WTC11 (cell line): ENCODE results near the gene KCNK5. TPM values are rescaled to one million over a fixed set of nuclear protein-coding genes. Genes with fewer than 3 reads are reported as not detected.

Source experiments
- AR ChIP-seq: fragments of 250-450 bp; sonication (Bioruptor Pico); IDR thresholded peaks from 2 replicates; pipeline ENCODE4 v1.9.0; 2021; ENCODE audit warnings: mild to moderate bottlenecking
- CBFB ChIP-seq: sonication (generic); formaldehyde crosslinking; IDR thresholded peaks from 2 replicates; pipeline ENCODE4 v1.8.1; 2022; ENCODE audit warnings: mild to moderate bottlenecking, low read depth, missing genetic modification reagents
- E2F5 ChIP-seq: sonication (generic); formaldehyde crosslinking; IDR thresholded peaks from 2 replicates; pipeline ENCODE4 v1.8.1; 2022; ENCODE audit warnings: mild to moderate bottlenecking, moderate library complexity, missing genetic modification reagents
- ELF4 ChIP-seq: sonication (generic); formaldehyde crosslinking; IDR thresholded peaks from 2 replicates; pipeline ENCODE4 v1.8.1; 2022; ENCODE audit warnings: low read depth, mild to moderate bottlenecking, moderate library complexity, missing genetic modification reagents
- FOXJ3 ChIP-seq: sonication (generic); formaldehyde crosslinking; IDR thresholded peaks from 2 replicates; pipeline ENCODE4 v1.9.0; 2021; ENCODE audit warnings: missing genetic modification reagents, mild to moderate bottlenecking, borderline replicate concordance
- FOXP1 ChIP-seq: sonication (generic); formaldehyde crosslinking; IDR thresholded peaks from 2 replicates; pipeline ENCODE4 v1.8.0; 2022; ENCODE audit warnings: missing genetic modification reagents, mild to moderate bottlenecking, moderate library complexity, borderline replicate concordance
- GABPB1 ChIP-seq: sonication (generic); formaldehyde crosslinking; IDR thresholded peaks from 2 replicates; pipeline ENCODE4 v1.8.1; 2023; ENCODE audit warnings: mild to moderate bottlenecking, missing genetic modification reagents
- GTF2I ChIP-seq: fragments of 250-450 bp; sonication (Bioruptor Pico); conservative IDR thresholded peaks from 2 replicates; pipeline ENCODE4 v1.4.0; 2021; ENCODE audit warnings: mild to moderate bottlenecking
- JAZF1 ChIP-seq: fragments of 250-450 bp; sonication (Bioruptor Pico); IDR thresholded peaks from 2 replicates; pipeline ENCODE4 v1.9.0; 2021; ENCODE audit warnings: moderate library complexity, mild to moderate bottlenecking, inconsistent platforms
- MYBL2 ChIP-seq: sonication (generic); formaldehyde crosslinking; IDR thresholded peaks from 2 replicates; pipeline ENCODE4 v1.8.1; 2023; ENCODE audit warnings: mild to moderate bottlenecking, moderate library complexity, missing genetic modification reagents
- NFE2L1 ChIP-seq: sonication (generic); formaldehyde crosslinking; IDR thresholded peaks from 2 replicates; pipeline ENCODE4 v1.8.1; 2023; ENCODE audit warnings: missing genetic modification reagents
- NR2C2 ChIP-seq: sonication (generic); formaldehyde crosslinking; IDR thresholded peaks from 2 replicates; pipeline ENCODE4 v1.8.0; 2022; ENCODE audit warnings: mild to moderate bottlenecking, missing genetic modification reagents
- PRDM15 ChIP-seq: sonication (generic); formaldehyde crosslinking; IDR thresholded peaks from 2 replicates; pipeline ENCODE4 v1.8.0; 2022; ENCODE audit warnings: missing genetic modification reagents
- RORB ChIP-seq: fragments of 250-450 bp; sonication (Bioruptor Pico); IDR thresholded peaks from 2 replicates; pipeline ENCODE4 v1.9.0; 2021; ENCODE audit warnings: mild to moderate bottlenecking
- TP53 ChIP-seq: sonication (generic); formaldehyde crosslinking; IDR thresholded peaks from 2 replicates; pipeline ENCODE4 v1.8.1; 2023; ENCODE audit warnings: mild to moderate bottlenecking, missing genetic modification reagents
- USF2 ChIP-seq: sonication (generic); formaldehyde crosslinking; IDR thresholded peaks from 2 replicates; pipeline ENCODE4 v1.8.1; 2023; ENCODE audit warnings: mild to moderate bottlenecking, missing genetic modification reagents, moderate library complexity
- ZNF219 ChIP-seq: sonication (generic); formaldehyde crosslinking; IDR thresholded peaks from 2 replicates; pipeline ENCODE4 v1.8.0; 2023; ENCODE audit warnings: missing genetic modification reagents, mild to moderate bottlenecking, borderline replicate concordance
- ZNF281 ChIP-seq: sonication (generic); formaldehyde crosslinking; IDR thresholded peaks from 2 replicates; pipeline ENCODE4 v1.8.0; 2023; ENCODE audit warnings: mild to moderate bottlenecking, missing genetic modification reagents
- ZNF416 ChIP-seq: fragments of 250-450 bp; sonication (Bioruptor Pico); IDR thresholded peaks from 2 replicates; pipeline ENCODE4 v1.9.0; 2021; ENCODE audit warnings: mild to moderate bottlenecking, inconsistent platforms
- total RNA-seq: library from RNA; stranded (reverse); gene quantifications from 3 replicates; pipeline ENCODE4 v1.2.3, GENCODE V29; 2021
- TF ChIP-seq, protein P1 (sequence below): sonication (generic); formaldehyde crosslinking; IDR thresholded peaks from 2 replicates; pipeline ENCODE4 v1.8.0; 2023; ENCODE audit warnings: missing genetic modification reagents
- TF ChIP-seq, protein P2 (sequence below): fragments of 200-600 bp; IDR thresholded peaks from 2 replicates; pipeline ENCODE4 v1.8.0; 2022; ENCODE audit warnings: antibody characterized with exemption
- TF ChIP-seq, protein P3 (sequence below): fragments of 250-450 bp; sonication (Bioruptor Pico); IDR thresholded peaks from 2 replicates; pipeline ENCODE4 v2.1.2; 2022; ENCODE audit warnings: mild to moderate bottlenecking, moderate library complexity
- TF ChIP-seq, protein P4 (sequence below): sonication (generic); formaldehyde crosslinking; conservative IDR thresholded peaks from 2 replicates; pipeline ENCODE4 v1.8.1; 2022; ENCODE audit warnings: mild to moderate bottlenecking, missing genetic modification reagents

KCNK5 gene
- total RNA-seq, 1 experiment from 2014 or later = 41.8 TPM

- TF ChIP-seq, protein P1, sequence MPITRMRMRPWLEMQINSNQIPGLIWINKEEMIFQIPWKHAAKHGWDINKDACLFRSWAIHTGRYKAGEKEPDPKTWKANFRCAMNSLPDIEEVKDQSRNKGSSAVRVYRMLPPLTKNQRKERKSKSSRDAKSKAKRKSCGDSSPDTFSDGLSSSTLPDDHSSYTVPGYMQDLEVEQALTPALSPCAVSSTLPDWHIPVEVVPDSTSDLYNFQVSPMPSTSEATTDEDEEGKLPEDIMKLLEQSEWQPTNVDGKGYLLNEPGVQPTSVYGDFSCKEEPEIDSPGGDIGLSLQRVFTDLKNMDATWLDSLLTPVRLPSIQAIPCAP = no peak
- peak; percentile 64 for TF ChIP-seq ZNF219
- TF ChIP-seq, protein P2, sequence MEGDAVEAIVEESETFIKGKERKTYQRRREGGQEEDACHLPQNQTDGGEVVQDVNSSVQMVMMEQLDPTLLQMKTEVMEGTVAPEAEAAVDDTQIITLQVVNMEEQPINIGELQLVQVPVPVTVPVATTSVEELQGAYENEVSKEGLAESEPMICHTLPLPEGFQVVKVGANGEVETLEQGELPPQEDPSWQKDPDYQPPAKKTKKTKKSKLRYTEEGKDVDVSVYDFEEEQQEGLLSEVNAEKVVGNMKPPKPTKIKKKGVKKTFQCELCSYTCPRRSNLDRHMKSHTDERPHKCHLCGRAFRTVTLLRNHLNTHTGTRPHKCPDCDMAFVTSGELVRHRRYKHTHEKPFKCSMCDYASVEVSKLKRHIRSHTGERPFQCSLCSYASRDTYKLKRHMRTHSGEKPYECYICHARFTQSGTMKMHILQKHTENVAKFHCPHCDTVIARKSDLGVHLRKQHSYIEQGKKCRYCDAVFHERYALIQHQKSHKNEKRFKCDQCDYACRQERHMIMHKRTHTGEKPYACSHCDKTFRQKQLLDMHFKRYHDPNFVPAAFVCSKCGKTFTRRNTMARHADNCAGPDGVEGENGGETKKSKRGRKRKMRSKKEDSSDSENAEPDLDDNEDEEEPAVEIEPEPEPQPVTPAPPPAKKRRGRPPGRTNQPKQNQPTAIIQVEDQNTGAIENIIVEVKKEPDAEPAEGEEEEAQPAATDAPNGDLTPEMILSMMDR = peak; percentile 74
- TF ChIP-seq, protein P3, sequence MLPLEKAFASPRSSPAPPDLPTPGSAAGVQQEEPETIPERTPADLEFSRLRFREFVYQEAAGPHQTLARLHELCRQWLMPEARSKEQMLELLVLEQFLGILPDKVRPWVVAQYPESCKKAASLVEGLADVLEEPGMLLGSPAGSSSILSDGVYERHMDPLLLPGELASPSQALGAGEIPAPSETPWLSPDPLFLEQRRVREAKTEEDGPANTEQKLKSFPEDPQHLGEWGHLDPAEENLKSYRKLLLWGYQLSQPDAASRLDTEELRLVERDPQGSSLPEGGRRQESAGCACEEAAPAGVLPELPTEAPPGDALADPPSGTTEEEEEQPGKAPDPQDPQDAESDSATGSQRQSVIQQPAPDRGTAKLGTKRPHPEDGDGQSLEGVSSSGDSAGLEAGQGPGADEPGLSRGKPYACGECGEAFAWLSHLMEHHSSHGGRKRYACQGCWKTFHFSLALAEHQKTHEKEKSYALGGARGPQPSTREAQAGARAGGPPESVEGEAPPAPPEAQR (CRISPR knock-in tag) = no peak
- TF ChIP-seq USF2 = peak; percentile 37; the same call in 1 of the 2 replicates
- TF ChIP-seq GTF2I (CRISPR knock-in tag) = no peak
- TF ChIP-seq FOXP1 (CRISPR knock-in tag) = peak; percentile 82
- no peak for TF ChIP-seq CBFB (CRISPR knock-in tag)
- TF ChIP-seq AR (CRISPR knock-in tag) = no peak
- TF ChIP-seq TP53 (CRISPR knock-in tag) = no peak
- peak; percentile 65; the same call in 1 of the 2 replicates for TF ChIP-seq NFE2L1 (CRISPR knock-in tag)
- TF ChIP-seq, protein P4, sequence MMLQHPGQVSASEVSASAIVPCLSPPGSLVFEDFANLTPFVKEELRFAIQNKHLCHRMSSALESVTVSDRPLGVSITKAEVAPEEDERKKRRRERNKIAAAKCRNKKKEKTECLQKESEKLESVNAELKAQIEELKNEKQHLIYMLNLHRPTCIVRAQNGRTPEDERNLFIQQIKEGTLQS (CRISPR knock-in tag) = no peak
- TF ChIP-seq GABPB1 (CRISPR knock-in tag) = no peak
- no peak for TF ChIP-seq ELF4
- TF ChIP-seq E2F5 (CRISPR knock-in tag) = peak; percentile 79
- no peak; the same call in 1 of the 2 replicates for TF ChIP-seq MYBL2 (CRISPR knock-in tag)
- no peak for TF ChIP-seq FOXJ3 (CRISPR knock-in tag)
- no peak for TF ChIP-seq PRDM15 (CRISPR knock-in tag)
- TF ChIP-seq JAZF1 (CRISPR knock-in tag) = no peak
- TF ChIP-seq ZNF281 (CRISPR knock-in tag) = no peak
- no peak for TF ChIP-seq ZNF416 (CRISPR knock-in tag)
- TF ChIP-seq RORB = no peak
- TF ChIP-seq NR2C2 (CRISPR knock-in tag) = no peak
Measured at GRCh38 chr6:39228992-39229767, at the start of gene KCNK5 (continued).
